GM10266 (cell line): ENCODE measurements around the gene IPO7.
"Not testable (repeated sequence)": the region's sequence is repeated elsewhere in the genome, so short reads cannot be mapped to it uniquely, and the experiment has no call there.

Source experiments
- DNase-seq: peaks from one replicate; pipeline ENCODE4 v3.0.0; 2012; ENCODE audit errors: extremely low spot score
- TF ChIP-seq, protein P1 (sequence below): IDR thresholded peaks from 2 replicates; pipeline ENCODE4 v1.5.1; 2012; ENCODE audit warnings: mild to moderate bottlenecking, low read depth; ENCODE audit not compliant: control insufficient read depth, insufficient read depth; ENCODE audit errors: missing control alignments

IPO7 gene

DNA sequence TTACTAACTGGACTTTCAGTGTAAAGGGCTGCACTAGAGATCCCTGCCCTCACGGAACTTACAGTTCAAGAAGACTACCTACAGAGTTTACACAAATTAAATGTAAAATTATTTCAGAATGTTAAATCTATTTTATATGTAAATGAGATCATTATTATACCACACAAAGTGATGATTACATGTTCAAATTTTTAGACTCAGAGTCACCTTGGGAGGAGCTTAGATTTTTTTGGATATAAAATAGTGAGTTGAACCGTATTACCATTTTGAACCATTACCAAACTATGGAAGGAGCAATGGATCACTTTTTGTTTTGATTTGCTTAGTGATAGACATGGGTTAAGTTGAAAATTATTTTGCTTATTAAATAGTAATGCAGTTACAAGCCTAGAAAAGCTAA is 1.6 kb downstream of the IPO7 start:
- TF ChIP-seq, protein P1, sequence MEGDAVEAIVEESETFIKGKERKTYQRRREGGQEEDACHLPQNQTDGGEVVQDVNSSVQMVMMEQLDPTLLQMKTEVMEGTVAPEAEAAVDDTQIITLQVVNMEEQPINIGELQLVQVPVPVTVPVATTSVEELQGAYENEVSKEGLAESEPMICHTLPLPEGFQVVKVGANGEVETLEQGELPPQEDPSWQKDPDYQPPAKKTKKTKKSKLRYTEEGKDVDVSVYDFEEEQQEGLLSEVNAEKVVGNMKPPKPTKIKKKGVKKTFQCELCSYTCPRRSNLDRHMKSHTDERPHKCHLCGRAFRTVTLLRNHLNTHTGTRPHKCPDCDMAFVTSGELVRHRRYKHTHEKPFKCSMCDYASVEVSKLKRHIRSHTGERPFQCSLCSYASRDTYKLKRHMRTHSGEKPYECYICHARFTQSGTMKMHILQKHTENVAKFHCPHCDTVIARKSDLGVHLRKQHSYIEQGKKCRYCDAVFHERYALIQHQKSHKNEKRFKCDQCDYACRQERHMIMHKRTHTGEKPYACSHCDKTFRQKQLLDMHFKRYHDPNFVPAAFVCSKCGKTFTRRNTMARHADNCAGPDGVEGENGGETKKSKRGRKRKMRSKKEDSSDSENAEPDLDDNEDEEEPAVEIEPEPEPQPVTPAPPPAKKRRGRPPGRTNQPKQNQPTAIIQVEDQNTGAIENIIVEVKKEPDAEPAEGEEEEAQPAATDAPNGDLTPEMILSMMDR = no peak
- no peak for DNase-seq

DNA sequence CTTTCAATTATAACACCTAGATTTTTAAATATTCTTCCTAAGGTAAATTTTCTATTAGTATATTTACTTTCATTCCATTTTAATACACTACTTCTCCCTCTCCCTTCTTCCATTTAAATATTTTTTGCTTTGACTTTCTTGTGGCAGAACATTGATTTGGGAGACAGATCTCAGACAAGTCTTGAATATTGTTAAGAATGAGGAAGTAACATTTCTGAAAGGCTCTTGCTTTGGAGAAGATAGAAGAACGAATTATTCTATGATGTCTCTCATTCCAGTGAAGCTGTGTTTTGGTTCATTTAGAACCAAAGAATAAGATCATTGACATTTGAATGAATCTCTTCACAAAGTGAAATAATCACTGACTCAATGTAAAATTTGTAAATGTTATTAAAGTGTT is 2.4 kb downstream of the IPO7 start:
- DNase-seq = no peak
- TF ChIP-seq, protein P1 = no peak

DNA sequence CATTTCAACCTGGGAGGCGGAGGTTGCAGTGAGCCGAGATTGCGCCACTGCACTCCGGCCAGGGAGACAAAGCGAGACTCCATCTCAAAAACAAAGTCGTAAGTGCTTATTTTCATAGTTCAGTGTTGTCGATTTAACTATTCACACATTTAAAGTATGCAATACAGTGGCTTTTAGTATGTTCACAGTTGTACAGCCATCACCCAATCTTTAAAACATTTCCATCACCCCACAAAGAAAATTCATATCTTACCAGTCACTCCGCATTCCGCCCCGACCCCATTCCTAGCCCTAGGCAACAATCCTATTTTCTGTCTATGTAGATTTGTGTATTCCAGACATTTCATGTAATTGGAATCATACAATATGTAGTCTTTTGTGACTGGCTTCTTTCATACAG is 11.9 kb downstream of the IPO7 start:
- DNase-seq = no peak
- TF ChIP-seq, protein P1 = no peak

DNA sequence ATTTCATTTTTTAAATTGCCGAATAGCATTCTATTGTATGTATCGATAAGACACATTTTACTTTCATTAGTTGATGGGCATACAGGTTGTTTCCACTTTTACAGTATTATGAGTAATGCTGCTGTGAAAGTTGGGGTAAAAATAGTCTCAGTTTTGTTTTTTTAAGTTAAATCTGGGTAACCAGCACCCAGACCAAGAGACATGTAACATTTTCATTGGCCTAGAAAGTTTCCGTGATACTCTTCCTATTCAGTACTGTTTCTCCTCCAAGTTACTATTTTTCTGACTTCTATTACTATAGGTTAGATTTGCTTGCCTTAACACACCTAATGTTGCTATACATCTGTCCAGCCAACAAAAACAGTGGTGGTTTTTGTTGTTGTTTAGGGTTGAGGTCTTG is 12.3 kb downstream of the IPO7 start:
- TF ChIP-seq, protein P1 = no peak

DNA sequence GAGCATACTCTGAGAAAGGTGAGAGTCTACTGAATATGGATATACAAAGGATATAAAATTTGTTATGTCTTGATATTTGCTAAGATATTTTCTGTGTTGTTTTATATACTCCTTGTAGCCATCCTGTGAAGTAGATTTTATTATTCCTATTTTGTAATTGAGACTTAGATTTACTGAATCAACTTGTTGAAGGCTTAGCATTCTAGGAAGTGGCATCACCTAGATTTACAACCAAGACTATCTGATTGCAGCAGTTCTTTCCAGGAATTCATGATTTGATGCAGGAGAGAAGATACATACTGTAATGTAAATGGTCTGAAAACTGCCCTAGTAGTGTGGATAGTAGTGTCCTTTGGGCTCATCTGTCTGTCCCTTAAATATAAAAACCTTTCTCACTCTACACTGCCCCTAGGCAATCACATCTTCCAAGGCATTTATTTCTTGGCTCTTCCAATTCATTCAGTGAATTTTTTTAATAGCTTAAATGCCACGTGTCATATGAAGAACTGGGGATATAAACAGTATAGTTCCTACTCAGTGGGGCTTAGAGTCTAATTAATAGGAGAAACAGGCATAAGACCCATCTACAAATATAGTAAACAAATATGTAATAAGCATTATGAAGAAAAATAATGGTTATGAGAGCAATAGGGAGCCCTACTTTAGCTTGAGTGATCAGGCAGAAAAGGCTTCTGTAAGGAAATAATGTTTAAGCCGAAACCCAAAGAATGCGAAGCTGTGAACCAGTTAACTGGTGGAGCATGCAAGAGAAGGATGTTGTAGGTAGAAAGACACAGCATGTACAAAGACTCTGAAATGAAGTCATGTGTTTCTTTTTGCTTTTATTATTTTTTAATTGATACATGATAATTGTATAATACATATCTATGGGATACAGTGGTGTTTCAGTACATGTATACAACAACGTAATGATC is 13.6 kb downstream of the IPO7 start:
- DNase-seq = no peak
- TF ChIP-seq, protein P1 = no peak

More for the DNA sequence above, 12.3 kb downstream of the IPO7 start:
- peak; percentile 66 for DNase-seq

DNA sequence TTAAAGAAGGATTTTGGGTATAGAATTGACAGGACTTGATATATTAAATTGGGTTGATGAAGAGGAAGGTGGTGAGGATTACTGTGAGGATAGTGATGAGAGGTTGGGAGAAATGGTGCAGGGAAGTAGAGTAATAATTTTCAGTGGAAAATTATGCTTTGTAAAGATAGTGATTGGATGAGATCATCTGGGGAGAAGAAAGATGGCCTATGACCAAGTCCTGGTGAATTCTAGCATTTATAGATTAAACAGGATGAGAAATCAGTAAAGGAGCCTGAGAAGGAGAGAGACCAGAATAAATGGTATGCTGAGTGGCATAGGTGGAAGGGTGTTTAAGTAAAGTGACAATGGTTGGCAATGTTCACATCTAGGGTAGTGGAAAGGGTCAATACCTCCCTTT is 15.0 kb downstream of the IPO7 start:
- no peak for DNase-seq
- TF ChIP-seq, protein P1 = no peak

DNA sequence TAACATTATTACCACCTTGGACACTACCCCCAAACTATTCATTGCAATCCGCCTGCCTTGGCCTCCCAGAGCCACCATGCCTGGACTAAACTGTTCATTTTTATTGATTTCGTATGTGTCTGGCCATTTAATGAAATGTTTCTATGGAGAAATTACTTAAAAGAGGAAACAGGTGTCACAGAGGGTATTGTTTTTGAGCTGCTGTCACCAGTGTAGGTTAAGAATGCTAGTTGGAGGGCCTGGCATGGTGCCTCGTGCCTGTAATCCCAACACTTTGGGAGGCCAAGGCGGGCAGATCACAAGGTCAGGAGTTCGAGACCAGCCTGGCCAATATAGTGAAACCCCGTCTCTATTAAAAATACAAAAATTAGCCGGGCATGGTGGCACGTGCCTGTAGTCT is 17.4 kb downstream of the IPO7 start:
- not testable (repeated sequence) for DNase-seq
